ENCODE measurements around the gene CAV2.

The CAV2 gene

DNA sequence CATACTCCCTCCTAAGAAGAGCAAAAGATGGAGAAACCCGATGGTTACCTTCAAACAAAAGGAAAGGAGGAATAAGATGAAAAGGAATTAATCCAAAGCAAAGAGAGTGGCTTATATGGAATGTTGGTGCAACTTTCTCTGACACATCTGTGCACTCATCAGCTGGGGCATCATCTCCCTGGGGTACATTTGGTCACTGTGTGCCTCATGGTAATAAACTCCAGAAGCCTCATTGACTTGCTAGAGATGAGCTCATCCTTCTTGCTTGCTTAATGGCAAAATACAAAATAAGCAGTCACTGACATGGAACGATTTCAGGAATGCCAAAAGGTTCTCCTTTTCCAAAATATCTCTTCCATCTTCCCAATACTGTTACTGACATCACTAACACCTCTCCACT lies 47.8 kb downstream of the CAV2 start:
- DNase-seq (ENCODE audit: low read depth) = no peak

DNA sequence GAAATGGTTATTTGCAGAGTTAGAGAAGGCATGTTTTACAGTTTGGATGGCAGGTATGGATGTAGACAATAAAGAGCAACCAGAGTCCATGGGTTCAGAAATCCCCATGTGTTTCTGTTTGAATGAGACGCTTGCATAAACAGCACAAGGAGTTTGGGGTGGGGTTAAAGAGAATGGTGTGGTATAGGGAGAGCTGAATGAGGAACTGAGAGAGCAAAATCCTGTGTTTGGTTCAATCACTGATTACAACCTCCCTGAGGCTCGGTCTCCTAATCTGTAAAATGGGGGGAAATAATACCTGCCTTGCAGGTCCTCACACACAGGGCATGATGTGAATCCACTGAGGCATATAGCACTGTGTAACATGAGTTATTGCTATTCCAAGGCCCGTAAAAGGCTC lies 49.0 kb downstream of the CAV2 start:
- DNase-seq (ENCODE audit: low read depth) = no peak

DNA sequence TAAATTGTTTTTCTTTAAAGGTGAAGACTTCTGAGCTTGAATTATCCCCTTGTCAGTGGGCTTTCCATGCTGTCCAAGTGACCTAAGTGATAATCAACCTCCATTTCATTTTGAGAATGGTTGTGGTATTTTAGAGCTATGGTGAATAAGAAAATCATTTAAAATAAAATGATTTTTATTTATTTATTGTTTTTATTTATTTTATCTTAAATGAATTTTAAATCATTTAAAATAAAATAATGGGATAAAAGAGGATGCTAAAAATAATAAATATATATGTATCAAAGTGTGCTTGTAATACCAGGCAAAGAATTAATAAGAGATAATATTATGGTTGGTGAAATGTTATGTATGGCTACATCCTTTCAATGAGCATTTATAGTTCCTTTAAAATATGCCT lies 49.8 kb downstream of the CAV2 start:
- DNase-seq (ENCODE audit: low read depth) = no peak

DNA sequence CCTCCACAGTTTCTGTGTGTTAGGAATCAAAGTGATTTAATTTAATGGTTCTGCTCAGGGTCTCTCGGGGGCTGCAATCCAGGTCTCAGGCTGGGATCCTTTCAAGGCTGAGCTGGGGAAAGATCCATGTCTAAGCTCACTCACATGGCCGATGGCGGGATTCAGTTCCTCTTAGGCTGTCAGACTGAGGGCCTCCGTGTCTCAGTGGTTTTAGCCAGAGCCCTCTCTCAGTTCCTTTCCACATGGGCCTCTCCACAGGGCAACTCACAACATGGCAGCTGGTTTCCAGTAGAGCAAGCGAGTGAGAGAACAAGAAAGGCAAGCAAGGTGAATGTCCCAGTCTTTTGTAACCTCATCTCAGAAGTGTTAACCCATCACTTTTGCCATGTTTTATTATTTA lies 52.2 kb downstream of the CAV2 start:
- DNase-seq (ENCODE audit: low read depth) = no peak

DNA sequence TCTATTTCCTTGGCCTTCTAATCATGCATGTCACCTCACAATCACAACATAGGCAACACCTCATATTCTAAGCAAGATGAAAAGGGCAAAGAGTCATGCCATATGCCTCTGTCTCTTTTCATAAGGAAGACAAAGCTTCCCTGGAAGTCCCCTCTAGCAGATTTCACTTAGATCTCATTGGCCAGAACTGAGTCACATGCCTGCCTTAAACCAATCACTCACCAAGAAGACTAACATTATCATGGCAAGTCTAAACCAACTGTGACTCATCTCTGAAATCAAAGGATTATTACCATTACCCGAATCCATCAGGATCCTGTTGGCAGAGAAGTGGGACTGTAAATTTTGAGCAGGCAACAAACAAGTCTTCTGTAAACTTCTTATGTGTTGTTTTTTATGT lies 53.1 kb downstream of the CAV2 start:
- DNase-seq (ENCODE audit: low read depth) = no peak

DNA sequence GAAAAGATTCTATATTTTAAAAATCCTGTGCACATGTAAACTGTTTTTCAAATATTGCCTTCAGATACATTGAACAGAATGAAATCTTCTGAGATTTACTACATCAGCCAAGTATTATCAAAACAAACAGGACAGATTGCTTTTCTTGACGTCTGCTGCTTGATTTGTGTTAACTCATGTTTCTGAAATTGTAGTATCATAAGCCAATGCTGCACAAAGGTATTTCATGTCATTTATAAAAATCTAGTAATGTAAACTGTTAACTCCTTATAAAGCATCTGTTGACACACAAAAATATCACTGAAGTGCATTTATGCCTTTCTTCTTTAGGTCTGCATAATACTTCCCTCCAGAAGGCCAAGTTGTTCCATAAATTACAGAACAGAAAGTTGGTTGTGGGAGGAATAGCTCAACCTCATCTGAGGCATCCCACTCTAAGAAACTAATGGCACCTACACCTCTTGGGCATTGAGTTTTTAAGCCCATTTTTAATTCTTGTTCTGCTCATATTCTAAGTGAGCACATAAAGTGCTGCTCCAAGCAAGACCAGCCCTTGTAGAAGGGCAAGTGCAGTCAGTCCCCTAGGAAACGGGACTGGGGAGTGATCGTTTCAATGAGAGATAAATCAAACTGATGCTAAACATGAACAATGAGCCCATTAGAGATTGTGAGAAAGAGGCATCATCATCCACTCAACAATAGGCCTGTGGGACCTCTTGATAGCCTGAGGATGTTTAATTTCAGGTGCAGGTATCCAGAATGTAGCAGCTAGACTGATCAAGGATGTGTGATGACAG lies 53.8 kb downstream of the CAV2 start:
- no peak for DNase-seq (ENCODE audit: low read depth)

DNA sequence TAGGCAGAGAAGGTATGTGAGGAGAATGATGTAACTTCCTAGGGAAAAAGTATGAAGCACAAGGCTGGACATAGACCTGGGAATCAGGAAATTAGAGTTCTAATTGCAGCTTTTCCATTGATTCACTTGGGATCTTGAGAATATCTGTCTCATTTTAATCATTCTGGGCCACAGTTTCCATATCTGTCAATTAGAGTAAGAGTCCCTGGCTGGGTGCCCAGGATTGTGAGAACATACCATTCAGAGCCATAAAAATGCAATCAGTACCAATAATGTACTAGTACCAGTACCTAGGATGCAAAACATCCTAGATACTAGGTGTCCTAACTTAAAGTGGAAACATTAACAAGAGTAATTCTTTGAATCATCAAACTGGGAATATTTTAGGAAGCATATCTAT lies 54.9 kb downstream of the CAV2 start:
- DNase-seq (ENCODE audit: low read depth) = no peak

DNA sequence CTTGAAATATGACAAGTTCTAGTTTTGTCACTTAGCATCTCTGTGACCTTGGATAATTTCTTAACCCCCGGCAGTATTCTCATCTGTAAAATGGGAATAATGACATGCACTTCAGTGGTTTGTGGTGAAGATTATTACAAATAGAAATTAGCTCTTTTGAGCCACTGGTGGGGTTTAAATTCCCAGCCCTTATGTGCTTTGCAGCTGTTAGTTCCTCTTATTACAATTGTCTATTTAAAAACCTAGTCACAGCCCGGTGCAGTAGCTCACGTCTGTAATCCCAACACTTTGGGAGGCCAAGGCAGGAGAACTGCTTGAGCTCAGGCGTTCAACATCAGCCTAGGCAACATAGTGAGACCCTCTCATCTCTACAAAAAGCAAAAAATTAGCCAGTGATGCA lies 55.4 kb downstream of the CAV2 start:
- no peak for DNase-seq (ENCODE audit: low read depth)

DNA sequence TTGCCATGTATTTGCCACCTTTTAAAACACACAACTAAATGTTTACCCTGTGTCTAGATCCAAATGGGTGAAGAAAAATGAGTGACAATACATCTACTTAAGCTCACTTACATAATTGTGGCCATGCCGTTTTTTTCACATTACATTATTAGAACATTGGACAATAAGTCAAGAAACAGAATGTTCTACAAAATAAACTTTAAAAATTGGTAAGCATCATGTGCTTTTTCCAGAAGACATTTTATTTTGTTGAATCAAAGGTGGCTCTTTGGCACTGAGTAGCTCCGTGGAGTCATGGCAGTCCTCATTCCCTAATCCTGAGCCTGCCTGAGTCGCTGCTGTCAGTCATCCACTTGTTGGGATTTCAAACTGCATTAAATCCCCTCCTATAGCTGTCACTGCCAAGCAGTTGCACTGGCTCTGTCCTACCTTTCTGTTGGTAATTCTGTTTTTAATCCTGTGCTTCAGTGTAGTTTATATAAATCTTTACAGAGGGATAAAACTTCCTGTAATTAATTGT lies 57.6 kb downstream of the CAV2 start:
- no peak for DNase-seq (ENCODE audit: low read depth)

DNA sequence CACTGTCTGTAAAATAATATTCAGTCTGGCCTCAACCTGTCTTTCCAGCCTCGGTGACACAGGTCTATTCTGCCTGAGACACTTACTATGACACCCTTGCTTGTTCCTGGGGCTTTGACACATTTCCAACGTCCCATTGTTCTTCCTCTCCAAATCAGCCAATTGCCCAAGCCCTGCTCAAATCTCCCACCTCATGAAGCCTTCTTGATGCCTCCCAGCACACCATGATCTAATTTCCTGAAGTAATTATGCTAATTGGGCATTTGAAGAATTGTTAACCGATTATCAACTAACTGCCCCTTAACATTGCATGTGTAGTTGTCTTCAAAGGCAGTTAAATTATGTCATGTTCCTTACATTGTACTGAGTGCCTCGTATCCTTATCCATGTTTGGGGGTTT lies 58.4 kb downstream of the CAV2 start:
- no peak for DNase-seq (ENCODE audit: low read depth)
